ENCODE results near the gene EML2.

The EML2 gene

GRCh38 chr19:45584332-45585157 is 54.7 kb downstream of the EML2 start, which contains the start of gene OPA3:
TSS of gene OPA3 (minus strand) at chr19:45584802. CDS start at chr19:45584764, 38 bp downstream.
- peak; percentile 100 for DNase-seq

GRCh38 chr19:45581576-45581975 is 57.6 kb downstream of the EML2 start:
- no peak for DNase-seq

GRCh38 chr19:45578861-45579260 is 60.3 kb downstream of the EML2 start:
- DNase-seq = no peak

GRCh38 chr19:45577111-45577905 is 61.9 kb downstream of the EML2 start:
- DNase-seq = peak; percentile 87

- DNase-seq = no peak
These were observed 62.5 kb downstream of the EML2 start for GRCh38 chr19:45576682-45577081.

GRCh38 chr19:45575216-45575615 is 64.0 kb downstream of the EML2 start:
- no peak for DNase-seq

- DNase-seq = no peak
These were observed 64.7 kb downstream of the EML2 start for GRCh38 chr19:45574526-45574925.

GRCh38 chr19:45571457-45572220 is 67.6 kb downstream of the EML2 start:
- no peak for DNase-seq

- peak; percentile 29 for DNase-seq
These were observed 69.4 kb downstream of the EML2 start for GRCh38 chr19:45569619-45570421.

GRCh38 chr19:45568732-45569131 is 70.5 kb downstream of the EML2 start:
- DNase-seq = peak; percentile 39

- DNase-seq = no peak
These were observed 71.6 kb downstream of the EML2 start for GRCh38 chr19:45567609-45568008.

GRCh38 chr19:45564131-45564780 is 74.9 kb downstream of the EML2 start:
- no peak for DNase-seq

- no peak for DNase-seq
These were observed 78.5 kb downstream of the EML2 start for GRCh38 chr19:45560686-45561085.

GRCh38 chr19:45560038-45560437 is 79.2 kb downstream of the EML2 start:
- no peak for DNase-seq
